Measurements from ENCODE around the gene MKI67.

DNA sequence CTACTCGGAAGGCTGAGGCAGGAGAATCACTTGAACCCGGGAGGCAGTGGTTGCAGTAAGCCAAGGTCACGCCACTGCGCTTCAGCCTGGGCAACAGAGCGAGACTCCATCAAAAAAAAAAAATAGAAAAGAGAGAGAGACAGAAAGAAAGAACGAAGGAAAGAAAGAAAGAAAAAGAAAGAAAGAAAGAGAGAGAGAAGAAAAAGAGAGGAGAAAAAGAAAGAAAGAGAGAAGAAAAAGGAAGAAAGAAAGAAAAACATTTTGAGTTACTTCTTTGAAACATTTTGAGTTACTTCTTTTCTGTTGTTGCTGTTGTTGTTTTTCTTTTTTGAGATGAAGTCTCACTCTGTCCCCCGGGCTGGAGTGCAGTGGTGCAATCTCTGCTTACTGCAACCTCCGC, 2.4 kb upstream of the MKI67 start:
- TF ChIP-seq, protein P1, sequence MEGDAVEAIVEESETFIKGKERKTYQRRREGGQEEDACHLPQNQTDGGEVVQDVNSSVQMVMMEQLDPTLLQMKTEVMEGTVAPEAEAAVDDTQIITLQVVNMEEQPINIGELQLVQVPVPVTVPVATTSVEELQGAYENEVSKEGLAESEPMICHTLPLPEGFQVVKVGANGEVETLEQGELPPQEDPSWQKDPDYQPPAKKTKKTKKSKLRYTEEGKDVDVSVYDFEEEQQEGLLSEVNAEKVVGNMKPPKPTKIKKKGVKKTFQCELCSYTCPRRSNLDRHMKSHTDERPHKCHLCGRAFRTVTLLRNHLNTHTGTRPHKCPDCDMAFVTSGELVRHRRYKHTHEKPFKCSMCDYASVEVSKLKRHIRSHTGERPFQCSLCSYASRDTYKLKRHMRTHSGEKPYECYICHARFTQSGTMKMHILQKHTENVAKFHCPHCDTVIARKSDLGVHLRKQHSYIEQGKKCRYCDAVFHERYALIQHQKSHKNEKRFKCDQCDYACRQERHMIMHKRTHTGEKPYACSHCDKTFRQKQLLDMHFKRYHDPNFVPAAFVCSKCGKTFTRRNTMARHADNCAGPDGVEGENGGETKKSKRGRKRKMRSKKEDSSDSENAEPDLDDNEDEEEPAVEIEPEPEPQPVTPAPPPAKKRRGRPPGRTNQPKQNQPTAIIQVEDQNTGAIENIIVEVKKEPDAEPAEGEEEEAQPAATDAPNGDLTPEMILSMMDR (IDR thresholded peaks at IDR 0.05) = no peak
- TF ChIP-seq POLR2A (IDR thresholded peaks at IDR 0.05) (no peak), POLR2AphosphoS5 (IDR thresholded peaks at IDR 0.05) (no peak)
